CD4-positive, alpha-beta memory T cell (primary cell): Measurements from ENCODE around the gene ADCY1. TPM values are rescaled to one million over a fixed set of nuclear protein-coding genes. Genes with fewer than 3 reads are reported as not detected.

ENCODE experiments used
- CTCF ChIA-PET: fragments of 350-600 bp; sonication (Branson Sonifier 250); formaldehyde crosslinking; loops from one replicate; lab custom pipeline; 2021; ENCODE audit warnings: inconsistent platforms; ENCODE audit not compliant: partially characterized antibody; lab: Charles Lee
- POLR2A ChIA-PET: fragments of 350-600 bp; sonication (Branson Sonifier 250); formaldehyde crosslinking; loops from one replicate; lab custom pipeline; 2021; ENCODE audit not compliant: partially characterized antibody; lab: Charles Lee
- DNase-seq, 5 donors: peaks; one replicate each; pipeline versions ENCODE4 v3.0.0 to v3.0.0-alpha.2; 2020 to 2022; ENCODE audit warnings: mixed read lengths in 1 of 5
- H3K27ac ChIP-seq: one replicate; pipeline ENCODE4 v1.7.0; 2013; ENCODE audit warnings: low read depth, low read length
- H3K27me3 ChIP-seq: 2 replicates; pipeline ENCODE4 v1.7.0; 2013; ENCODE audit warnings: mild to moderate bottlenecking, low read length, moderate library complexity; ENCODE audit not compliant: insufficient read depth
- H3K36me3 ChIP-seq: 2 replicates; pipeline ENCODE4 v1.7.0; 2013; ENCODE audit warnings: mild to moderate bottlenecking, low read length, moderate library complexity; ENCODE audit not compliant: insufficient read depth
- H3K4me1 ChIP-seq: 2 replicates; pipeline ENCODE4 v1.7.0; 2013; ENCODE audit warnings: mild to moderate bottlenecking, low read length, moderate library complexity; ENCODE audit not compliant: insufficient read depth
- H3K4me3 ChIP-seq, 2 donors: one replicate each; pipeline ENCODE4 v1.7.0; 2013; ENCODE audit warnings: low read length in 2 of 2, mild to moderate bottlenecking in 1 of 2
- H3K9me3 ChIP-seq, 2 donors: one replicate each; pipeline ENCODE4 v1.7.0; 2013; ENCODE audit warnings: low read length in 2 of 2, control low read depth in 1 of 2; ENCODE audit not compliant: control insufficient read depth in 1 of 2
- H3K27ac Mint-ChIP-seq, 7 donors: one replicate each; pipeline ENCODE4 v1.8.0; 2020 to 2021; ENCODE audit warnings: mixed read lengths in 7 of 7, mild to moderate bottlenecking in 6 of 7, inconsistent platforms in 3 of 7, moderate library complexity in 3 of 7
- H3K27me3 Mint-ChIP-seq, 2 donors: one replicate each; pipeline ENCODE4 v1.8.0; 2020 to 2021; ENCODE audit warnings: mixed read lengths in 2 of 2
- H3K36me3 Mint-ChIP-seq, 2 donors: one replicate each; pipeline ENCODE4 v1.8.0; 2020 to 2021; ENCODE audit warnings: mixed read lengths in 2 of 2, inconsistent platforms in 1 of 2, mild to moderate bottlenecking in 1 of 2
- H3K4me1 Mint-ChIP-seq, 4 donors: one replicate each; pipeline ENCODE4 v1.8.0; 2020 to 2021; ENCODE audit warnings: mixed read lengths in 4 of 4, mild to moderate bottlenecking in 1 of 4
- H3K4me3 Mint-ChIP-seq, 8 donors: one replicate each; pipeline ENCODE4 v1.8.0; 2020 to 2021; ENCODE audit warnings: mixed read lengths in 8 of 8, mild to moderate bottlenecking in 7 of 8, moderate library complexity in 6 of 8, inconsistent platforms in 3 of 8
- H3K9me3 Mint-ChIP-seq, 8 donors: one replicate each; pipeline ENCODE4 v1.8.0; 2020 to 2021; ENCODE audit warnings: mixed read lengths in 8 of 8, mild to moderate bottlenecking in 5 of 8, inconsistent platforms in 3 of 8, moderate library complexity in 1 of 8
- intact Hi-C: fragments of 100-400 bp; cut with micrococcal nuclease; formaldehyde crosslinking; loops from one replicate; pipeline ENCODE4 v1.15.1; 2023
- polyA plus RNA-seq, 2 donors: library from polyadenylated mRNA; unstranded; fragments of 300-500 nt; fragmentation: Illumina TruSeq; gene quantifications; one replicate each; pipeline ENCODE4 v1.2.3, GENCODE V29; 2021
- total RNA-seq, 2 experiments: library from RNA; stranded (reverse); gene quantifications; one replicate each; pipeline ENCODE4 v1.2.3, GENCODE V29; 2021

ADCY1 gene
- total and polyA plus RNA-seq, 4 experiments from 2014 or later: 0.02 TPM; not detected in 3

DNA sequence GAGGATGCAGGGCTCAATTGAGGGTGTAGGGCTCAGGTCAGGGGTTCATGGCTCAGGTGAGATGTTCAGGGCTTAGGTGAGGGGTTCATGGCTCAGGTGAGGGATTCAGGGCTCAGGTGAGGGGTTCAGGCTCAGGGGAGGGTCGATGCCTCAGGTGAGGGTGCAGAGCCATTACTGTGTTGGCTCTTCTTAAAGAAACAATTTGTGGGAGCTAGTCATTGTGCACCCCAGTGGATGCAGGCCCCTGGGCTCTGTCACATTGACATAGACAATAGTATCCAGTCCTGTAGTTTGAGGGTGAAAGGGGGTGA is 86.7 kb downstream of the ADCY1 start:
- ChIA-PET CTCF (no interaction called here), POLR2A (no interaction called here)
- Histone ChIP-seq H3K36me3 (no peaks in the 10 kb centered on the region), H3K27ac (no peak overlapping the region), H3K4me1 (no peaks in the 10 kb centered on the region), H3K27me3 (no peaks in the 10 kb centered on the region), H3K4me3 (no peak overlapping the region), H3K9me3 (no peaks in the 10 kb centered on the region)
- intact Hi-C loops: no loop called here
- no peak overlapping the region for H3K4me3 Mint-ChIP-seq
- H3K27ac Mint-ChIP-seq: no peak overlapping the region
- H3K36me3 Mint-ChIP-seq: no peaks in the 10 kb centered on the region
- no peaks in the 10 kb centered on the region for H3K27me3 Mint-ChIP-seq
- peaks cover 0 to 4% (median 0%) of the 10 kb centered on the region in 8 donors for H3K9me3 Mint-ChIP-seq
- no peaks in the 10 kb centered on the region for H3K4me1 Mint-ChIP-seq
- no peak for DNase-seq

DNA sequence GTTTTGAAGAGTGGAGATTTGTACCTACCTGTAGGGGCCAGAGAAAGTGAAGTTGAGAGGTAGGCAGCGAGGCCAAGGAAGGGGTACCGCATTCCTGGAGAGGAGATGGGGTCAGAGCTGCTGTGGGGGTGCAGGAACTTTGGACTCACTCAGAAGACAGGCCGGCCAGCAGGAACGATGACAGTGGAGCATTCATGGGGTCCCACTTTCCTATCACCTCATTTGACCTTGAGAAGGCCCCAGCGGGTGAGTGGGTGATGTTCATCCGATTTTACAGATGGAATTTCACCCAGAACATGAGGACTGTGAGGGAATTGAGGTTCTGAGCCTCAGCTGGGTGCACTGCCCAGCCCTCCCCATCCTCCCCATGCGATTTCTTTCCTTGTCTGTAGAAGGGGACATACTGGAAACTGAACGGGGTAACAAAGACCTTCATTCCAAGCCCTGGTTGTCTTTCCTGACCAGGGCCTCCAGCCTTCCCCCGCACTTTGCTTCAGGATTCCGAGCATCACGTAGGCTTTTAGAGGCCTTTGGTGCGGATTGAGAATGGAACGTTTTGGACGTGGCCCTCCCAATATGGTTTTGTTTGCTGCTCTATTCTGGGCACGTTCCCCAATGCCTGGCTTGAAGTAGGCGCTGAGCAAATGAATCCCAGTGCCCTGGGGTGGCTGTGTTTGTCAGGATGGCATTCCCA is 87.3 kb downstream of the ADCY1 start:
- H3K4me3 ChIP-seq: no peak overlapping the region
- H3K9me3 ChIP-seq: no peaks in the 10 kb centered on the region
- no peaks in the 10 kb centered on the region for H3K27me3 Mint-ChIP-seq
- POLR2A ChIA-PET: no interaction called here
- H3K36me3 ChIP-seq: no peaks in the 10 kb centered on the region
- H3K27ac ChIP-seq: no peak overlapping the region
- H3K27me3 ChIP-seq: no peaks in the 10 kb centered on the region
- H3K4me1 Mint-ChIP-seq: no peaks in the 10 kb centered on the region
- H3K27ac Mint-ChIP-seq: no peak overlapping the region
- H3K9me3 Mint-ChIP-seq: peaks cover 0 to 4% (median 0%) of the 10 kb centered on the region in 8 donors
- CTCF ChIA-PET: no interaction called here
- no peak overlapping the region for H3K4me3 Mint-ChIP-seq
- intact Hi-C loops: no loop called here
- no peaks in the 10 kb centered on the region for H3K4me1 ChIP-seq
- no peaks in the 10 kb centered on the region for H3K36me3 Mint-ChIP-seq
- DNase-seq: no peak

DNA sequence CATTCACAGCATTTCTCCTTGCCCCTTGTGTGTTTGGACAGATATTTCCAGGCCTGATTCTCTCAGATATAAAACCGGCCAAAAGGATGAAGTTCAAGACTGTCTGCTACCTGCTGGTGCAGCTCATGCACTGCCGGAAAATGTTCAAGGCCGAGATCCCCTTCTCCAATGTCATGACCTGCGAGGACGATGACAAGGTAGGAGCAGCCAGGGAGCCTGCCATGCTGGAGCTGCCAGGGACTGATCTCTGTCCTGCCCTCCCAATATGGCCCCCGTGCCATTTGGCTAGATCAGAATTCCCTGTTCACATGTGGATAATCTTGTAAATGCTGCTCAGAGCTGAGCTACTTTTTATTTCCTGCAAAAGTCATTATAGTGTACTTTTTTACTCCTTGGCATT is 87.8 kb downstream of the ADCY1 start:
- Mint-ChIP-seq H3K27ac (no peak overlapping the region), H3K4me3 (no peak overlapping the region), H3K27me3 (no peaks in the 10 kb centered on the region), H3K4me1 (no peaks in the 10 kb centered on the region), H3K36me3 (no peaks in the 10 kb centered on the region), H3K9me3 (peaks cover 0 to 4% (median 0%) of the 10 kb centered on the region in 8 donors)
- Histone ChIP-seq H3K27ac (no peak overlapping the region), H3K27me3 (no peaks in the 10 kb centered on the region), H3K9me3 (no peaks in the 10 kb centered on the region), H3K36me3 (no peaks in the 10 kb centered on the region), H3K4me1 (no peaks in the 10 kb centered on the region), H3K4me3 (no peak overlapping the region)
- DNase-seq: no peak
- POLR2A ChIA-PET: no interaction called here
- CTCF ChIA-PET: no interaction called here
- intact Hi-C loops: no loop called here

DNA sequence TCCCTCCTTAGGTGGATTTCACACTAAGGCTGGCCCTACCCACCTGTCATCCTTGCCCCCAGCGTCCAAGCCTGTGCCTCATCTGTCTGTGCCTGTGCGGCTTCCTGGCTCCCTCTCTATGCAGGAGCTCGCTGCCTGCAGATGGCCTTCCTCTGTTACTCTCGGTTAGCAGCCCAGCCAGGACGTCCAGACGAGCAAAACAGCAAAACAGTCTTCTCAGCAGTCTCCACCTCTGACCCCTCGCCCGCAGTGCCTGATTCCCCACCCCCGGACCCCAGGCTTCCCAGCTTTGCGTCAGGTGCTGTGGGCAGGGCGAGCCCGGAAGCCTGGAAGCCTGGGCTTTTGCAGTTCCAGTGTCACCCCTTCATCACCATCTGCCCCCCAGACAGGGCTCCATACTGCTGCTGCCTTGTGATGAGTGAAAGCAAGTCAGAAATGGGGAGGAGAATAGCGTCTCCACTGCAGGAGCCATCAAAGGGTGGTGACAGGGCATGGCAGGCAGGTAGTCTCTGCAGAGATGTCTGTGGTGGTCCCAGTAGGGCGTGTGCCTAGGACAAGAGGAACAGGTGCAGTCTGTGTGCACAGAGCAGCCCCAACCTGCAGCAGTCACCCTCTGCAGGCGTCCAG is 88.5 kb downstream of the ADCY1 start:
- H3K4me3 ChIP-seq: no peak overlapping the region
- no peaks in the 10 kb centered on the region for H3K36me3 ChIP-seq
- peaks cover 0 to 6% (median 0%) of the 10 kb centered on the region in 8 donors for H3K9me3 Mint-ChIP-seq
- no peak overlapping the region for H3K27ac ChIP-seq
- intact Hi-C loops: no loop called here
- no peak for DNase-seq
- no peaks in the 10 kb centered on the region for H3K27me3 ChIP-seq
- POLR2A ChIA-PET: no interaction called here
- no peaks in the 10 kb centered on the region for H3K4me1 ChIP-seq
- CTCF ChIA-PET: no interaction called here
- H3K27me3 Mint-ChIP-seq: no peaks in the 10 kb centered on the region
- H3K4me3 Mint-ChIP-seq: no peak overlapping the region
- no peaks in the 10 kb centered on the region for H3K4me1 Mint-ChIP-seq
- H3K27ac Mint-ChIP-seq: no peak overlapping the region
- no peaks in the 10 kb centered on the region for H3K36me3 Mint-ChIP-seq
- H3K9me3 ChIP-seq: no peaks in the 10 kb centered on the region

DNA sequence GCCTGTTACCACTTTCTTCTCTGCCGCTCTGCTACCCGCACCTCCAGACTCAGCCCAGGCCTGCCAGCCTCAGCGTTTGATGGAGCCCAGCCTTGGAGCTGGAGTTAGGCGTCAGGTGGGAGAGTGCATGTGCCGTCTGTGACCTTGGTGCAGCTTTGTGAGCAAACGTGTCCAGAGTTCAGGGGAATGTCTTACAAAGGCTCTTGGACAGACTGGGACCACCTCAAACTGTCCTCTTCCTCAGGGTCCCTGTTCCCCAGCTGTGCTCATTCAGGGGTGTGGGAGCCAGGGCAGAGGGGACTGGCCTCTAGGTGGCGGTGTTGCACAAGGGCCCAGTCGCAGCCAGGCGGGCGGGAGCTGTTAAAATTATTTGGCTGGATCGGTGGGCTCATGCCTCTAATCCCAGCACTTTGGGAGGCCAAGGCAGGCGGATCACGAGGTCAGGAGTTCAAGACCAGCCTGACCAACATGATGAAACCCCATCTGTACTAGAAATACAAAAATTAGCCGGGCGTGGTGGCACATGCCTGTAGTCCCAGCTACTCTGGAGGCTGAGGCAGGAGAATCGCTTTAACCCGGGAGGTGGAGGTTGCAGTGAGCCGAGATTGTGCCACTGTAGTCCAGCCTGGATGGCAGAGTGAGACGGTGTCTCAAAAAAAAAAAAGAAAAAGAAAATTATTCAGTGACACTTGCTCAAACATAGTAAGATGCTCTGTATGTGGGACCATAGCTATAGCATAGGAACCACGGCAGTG is 89.2 kb downstream of the ADCY1 start:
- Histone ChIP-seq H3K4me1 (no peaks in the 10 kb centered on the region), H3K9me3 (no peaks in the 10 kb centered on the region), H3K36me3 (no peaks in the 10 kb centered on the region), H3K4me3 (no peak overlapping the region), H3K27ac (no peak overlapping the region), H3K27me3 (no peaks in the 10 kb centered on the region)
- Mint-ChIP-seq H3K27ac (no peak overlapping the region), H3K27me3 (no peaks in the 10 kb centered on the region), H3K9me3 (peaks cover 0 to 6% (median 0%) of the 10 kb centered on the region in 8 donors), H3K4me3 (no peak overlapping the region), H3K4me1 (no peaks in the 10 kb centered on the region), H3K36me3 (no peaks in the 10 kb centered on the region)
- intact Hi-C loops: no loop called here
- no peak for DNase-seq
- ChIA-PET POLR2A (no interaction called here), CTCF (interaction anchor here (1.0 kb wide), 1 partner anchor 191 kb away, joined by 3 read pairs; no protein-coding TSS in a partner anchor)

DNA sequence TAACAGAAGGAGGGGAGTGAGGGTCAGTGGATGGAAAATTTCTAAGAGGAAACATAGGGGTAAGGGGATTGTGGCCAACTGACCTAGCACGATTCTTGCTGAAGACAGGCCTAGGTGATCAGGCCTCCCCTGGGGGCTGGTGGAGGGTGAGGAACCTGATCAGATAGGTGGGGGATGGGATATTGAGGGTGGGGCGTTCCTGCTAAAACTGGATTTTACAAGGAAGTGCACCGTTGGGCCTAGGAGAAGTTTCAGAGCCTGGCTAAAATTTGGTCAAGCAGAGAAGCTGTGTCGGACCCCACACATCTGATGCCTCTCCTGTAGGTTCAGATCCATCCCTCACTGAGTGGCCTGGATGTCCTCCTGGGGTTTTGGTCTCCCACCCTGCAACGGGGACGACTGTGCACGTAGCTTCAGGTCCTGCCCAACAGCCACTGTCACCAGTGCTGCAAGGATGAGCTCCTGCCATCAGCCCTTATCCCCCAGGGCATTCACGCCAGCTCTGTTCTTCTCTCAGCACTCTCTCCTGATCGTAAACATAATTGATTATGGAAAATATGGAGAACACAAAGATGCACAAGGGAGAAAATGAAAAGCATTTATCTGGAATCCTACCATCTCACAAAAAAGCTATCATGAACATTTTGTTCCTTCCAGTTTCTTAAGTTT is 89.9 kb downstream of the ADCY1 start:
- H3K36me3 Mint-ChIP-seq: no peaks in the 10 kb centered on the region
- DNase-seq: no peak
- intact Hi-C loops: no loop called here
- H3K4me3 ChIP-seq: no peak overlapping the region
- H3K4me1 ChIP-seq: no peaks in the 10 kb centered on the region
- H3K27ac ChIP-seq: no peak overlapping the region
- H3K9me3 ChIP-seq: no peaks in the 10 kb centered on the region
- no peak overlapping the region for H3K27ac Mint-ChIP-seq
- no peaks in the 10 kb centered on the region for H3K27me3 Mint-ChIP-seq
- H3K4me3 Mint-ChIP-seq: no peak overlapping the region
- peaks cover 0 to 7% (median 0%) of the 10 kb centered on the region in 8 donors for H3K9me3 Mint-ChIP-seq
- ChIA-PET POLR2A (no interaction called here), CTCF (interaction anchor here (1.0 kb wide), 1 partner anchor 190 kb away, joined by 3 read pairs; no protein-coding TSS in a partner anchor)
- H3K27me3 ChIP-seq: no peaks in the 10 kb centered on the region
- H3K36me3 ChIP-seq: no peaks in the 10 kb centered on the region
- H3K4me1 Mint-ChIP-seq: no peaks in the 10 kb centered on the region

DNA sequence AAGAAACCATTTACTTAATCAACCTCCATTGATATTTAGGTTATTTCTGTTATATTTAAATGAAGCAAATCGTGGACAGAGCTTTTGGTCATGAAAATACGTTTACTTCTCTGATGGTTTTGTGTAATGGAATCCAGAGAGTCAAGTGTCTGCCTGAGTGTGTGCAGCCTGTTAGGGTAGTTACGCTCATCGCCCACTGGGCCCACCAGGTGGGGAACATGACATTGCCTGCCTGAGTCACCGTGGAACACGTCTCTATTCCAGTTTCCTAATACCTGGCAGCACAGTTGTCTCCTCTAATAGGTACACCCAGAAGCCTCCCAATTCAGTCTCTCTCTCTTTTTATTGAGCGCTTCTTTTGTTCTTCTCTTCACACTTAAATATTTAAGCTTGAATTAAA is 91.0 kb downstream of the ADCY1 start:
- H3K27ac ChIP-seq: no peak overlapping the region
- no peaks in the 10 kb centered on the region for H3K36me3 ChIP-seq
- H3K4me1 ChIP-seq: no peaks in the 10 kb centered on the region
- H3K4me3 ChIP-seq: no peak overlapping the region
- Mint-ChIP-seq H3K4me1 (no peaks in the 10 kb centered on the region), H3K36me3 (no peaks in the 10 kb centered on the region), H3K9me3 (peaks cover 0 to 7% (median 0%) of the 10 kb centered on the region in 8 donors), H3K4me3 (no peak overlapping the region), H3K27ac (no peak overlapping the region), H3K27me3 (no peaks in the 10 kb centered on the region)
- CTCF ChIA-PET: no interaction called here
- no peaks in the 10 kb centered on the region for H3K27me3 ChIP-seq
- DNase-seq: no peak
- no peaks in the 10 kb centered on the region for H3K9me3 ChIP-seq
- intact Hi-C loops: no loop called here
- POLR2A ChIA-PET: no interaction called here
